Measurements from ENCODE around the gene HIVEP2.

HIVEP2 gene

DNA sequence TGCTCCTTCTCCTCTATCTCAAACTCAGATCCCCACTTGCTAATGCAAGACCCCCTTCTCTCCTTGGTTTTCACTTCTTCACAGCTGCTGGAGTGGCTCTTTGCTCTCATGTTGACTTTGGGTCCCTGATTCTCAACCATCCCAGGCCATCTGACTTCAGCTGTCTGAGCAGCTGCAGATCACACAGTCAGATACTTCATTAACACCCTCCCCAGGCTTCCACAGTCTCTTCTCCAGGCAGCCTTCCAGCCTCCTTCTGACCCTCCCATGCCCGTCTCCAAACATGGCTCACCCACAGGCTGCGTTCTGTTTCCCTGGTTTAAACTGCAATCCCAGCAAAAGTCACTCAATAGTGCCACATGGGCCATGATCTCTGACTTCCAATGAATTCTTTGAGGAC is 65.4 kb downstream of the HIVEP2 start:
- TF ChIP-seq, protein P1, sequence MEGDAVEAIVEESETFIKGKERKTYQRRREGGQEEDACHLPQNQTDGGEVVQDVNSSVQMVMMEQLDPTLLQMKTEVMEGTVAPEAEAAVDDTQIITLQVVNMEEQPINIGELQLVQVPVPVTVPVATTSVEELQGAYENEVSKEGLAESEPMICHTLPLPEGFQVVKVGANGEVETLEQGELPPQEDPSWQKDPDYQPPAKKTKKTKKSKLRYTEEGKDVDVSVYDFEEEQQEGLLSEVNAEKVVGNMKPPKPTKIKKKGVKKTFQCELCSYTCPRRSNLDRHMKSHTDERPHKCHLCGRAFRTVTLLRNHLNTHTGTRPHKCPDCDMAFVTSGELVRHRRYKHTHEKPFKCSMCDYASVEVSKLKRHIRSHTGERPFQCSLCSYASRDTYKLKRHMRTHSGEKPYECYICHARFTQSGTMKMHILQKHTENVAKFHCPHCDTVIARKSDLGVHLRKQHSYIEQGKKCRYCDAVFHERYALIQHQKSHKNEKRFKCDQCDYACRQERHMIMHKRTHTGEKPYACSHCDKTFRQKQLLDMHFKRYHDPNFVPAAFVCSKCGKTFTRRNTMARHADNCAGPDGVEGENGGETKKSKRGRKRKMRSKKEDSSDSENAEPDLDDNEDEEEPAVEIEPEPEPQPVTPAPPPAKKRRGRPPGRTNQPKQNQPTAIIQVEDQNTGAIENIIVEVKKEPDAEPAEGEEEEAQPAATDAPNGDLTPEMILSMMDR (conservative IDR thresholded peaks at IDR 0.05; ENCODE audit: low read depth, low read length), result no peak
- DNase-seq (ENCODE audit: low read depth), result no peak
- no peak overlapping the region for H3K4me3 ChIP-seq (ENCODE audit: low read length)

DNA sequence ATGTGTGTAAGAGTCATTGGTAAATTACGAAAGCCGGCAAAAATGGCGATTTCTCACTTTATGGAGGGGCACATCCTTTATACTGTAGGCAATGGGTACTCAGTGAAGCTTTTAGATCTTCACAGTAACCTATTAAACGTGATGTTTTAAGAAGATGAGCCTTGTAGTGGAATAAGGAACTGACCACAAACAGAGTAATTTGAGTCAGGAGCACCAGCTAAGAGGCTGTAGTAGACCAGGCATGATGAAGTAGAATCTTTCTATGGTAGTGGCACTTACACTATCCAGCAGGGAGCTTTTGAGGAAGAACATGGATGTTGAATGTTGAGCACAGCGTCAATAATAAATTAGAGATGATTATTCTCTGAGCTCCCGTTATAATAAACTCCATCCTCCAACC is 65.9 kb downstream of the HIVEP2 start:
- DNase-seq (ENCODE audit: low read depth), result no peak
- no peak overlapping the region for H3K4me3 ChIP-seq (ENCODE audit: low read length)
- TF ChIP-seq, protein P1 (conservative IDR thresholded peaks at IDR 0.05; ENCODE audit: low read depth, low read length), result no peak

DNA sequence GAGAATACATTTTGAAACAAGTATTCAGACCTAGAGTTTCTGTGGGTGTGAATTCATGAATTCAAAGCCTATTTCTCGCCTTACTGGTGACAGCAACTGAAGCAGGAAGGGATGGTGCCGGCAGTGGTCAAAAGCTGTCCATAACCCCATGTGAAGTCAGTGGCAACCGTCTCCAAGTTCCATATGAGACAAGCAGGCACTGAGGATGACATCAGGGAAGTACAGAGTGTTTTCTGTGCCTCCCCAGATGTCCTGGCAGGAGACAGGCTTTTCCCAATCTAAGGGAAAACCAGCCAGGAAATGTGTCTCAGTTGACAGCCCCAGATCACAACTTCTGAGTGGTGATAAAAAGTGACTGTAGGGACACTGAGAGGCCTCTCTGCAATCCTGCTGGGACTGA is 66.6 kb downstream of the HIVEP2 start:
- H3K4me3 ChIP-seq (ENCODE audit: low read length), result no peak overlapping the region
- TF ChIP-seq, protein P1 (conservative IDR thresholded peaks at IDR 0.05; ENCODE audit: low read depth, low read length), result no peak
- no peak for DNase-seq (ENCODE audit: low read depth)

DNA sequence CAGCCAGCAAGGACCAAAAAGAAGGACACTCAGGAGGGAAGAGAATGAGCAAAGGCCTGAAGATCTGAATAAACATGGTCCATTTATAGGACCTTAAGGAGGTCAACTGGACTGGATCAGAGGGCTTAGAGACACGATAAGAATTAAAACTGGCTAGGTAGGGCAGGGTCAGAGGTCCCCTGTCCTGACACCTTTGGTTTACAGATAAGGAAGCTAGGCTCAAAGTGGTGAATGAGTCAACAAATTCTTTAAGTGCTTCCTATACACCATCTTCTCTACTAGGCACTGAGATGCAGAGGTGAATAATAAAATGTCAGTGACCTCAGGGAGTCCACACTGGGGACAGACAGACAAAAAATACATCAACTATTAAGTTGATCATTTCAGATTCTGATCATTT is 70.3 kb downstream of the HIVEP2 start:
- H3K4me3 ChIP-seq (ENCODE audit: low read length), result no peak overlapping the region
- no peak for DNase-seq (ENCODE audit: low read depth)
- TF ChIP-seq, protein P1 (conservative IDR thresholded peaks at IDR 0.05; ENCODE audit: low read depth, low read length), result no peak

DNA sequence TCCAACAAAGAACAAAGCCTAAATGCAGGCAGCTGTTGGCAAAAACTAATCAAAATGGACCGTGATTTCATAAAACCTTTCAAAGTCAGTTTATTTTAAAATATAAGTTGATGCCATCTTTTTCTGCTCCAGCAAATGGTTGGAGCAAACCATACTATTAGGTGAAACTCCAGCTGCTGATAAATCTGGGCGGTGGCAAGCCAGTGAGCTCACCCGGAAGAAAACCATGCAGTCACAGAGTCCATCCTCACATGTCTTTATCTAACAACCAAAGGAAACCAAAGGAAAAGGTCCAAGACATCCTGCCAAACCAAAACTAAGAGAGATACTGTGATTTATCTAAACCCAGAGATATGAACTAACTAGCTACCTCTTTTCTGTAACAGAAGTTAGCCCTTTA is 72.6 kb downstream of the HIVEP2 start:
- TF ChIP-seq, protein P1 (conservative IDR thresholded peaks at IDR 0.05; ENCODE audit: low read depth, low read length), result no peak
- no peak overlapping the region for H3K4me3 ChIP-seq (ENCODE audit: low read length)
- no peak for DNase-seq (ENCODE audit: low read depth)

DNA sequence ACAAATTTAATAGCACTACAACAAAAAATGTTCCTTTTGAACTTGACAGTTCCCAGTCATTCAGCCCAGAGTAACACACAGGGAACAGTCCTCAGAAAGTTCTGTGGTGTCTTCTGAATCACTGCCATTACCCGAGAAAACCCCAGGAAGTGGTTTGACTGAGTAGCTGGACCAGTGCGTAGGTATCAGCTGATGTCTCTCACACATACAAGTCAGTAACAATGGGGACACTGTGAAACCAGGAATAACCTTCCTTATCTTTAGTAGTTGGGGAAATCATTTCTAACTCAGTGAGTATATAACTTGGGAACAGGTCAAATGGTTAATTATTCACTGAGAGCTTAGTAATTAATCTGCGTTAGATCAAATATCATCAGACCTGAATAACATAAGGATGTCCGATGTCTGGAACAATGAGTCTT is 73.1 kb downstream of the HIVEP2 start:
- DNase-seq (ENCODE audit: low read depth), result peak; percentile 90
- no peak overlapping the region for H3K4me3 ChIP-seq (ENCODE audit: low read length)
- TF ChIP-seq, protein P1 (conservative IDR thresholded peaks at IDR 0.05; ENCODE audit: low read depth, low read length), result no peak

DNA sequence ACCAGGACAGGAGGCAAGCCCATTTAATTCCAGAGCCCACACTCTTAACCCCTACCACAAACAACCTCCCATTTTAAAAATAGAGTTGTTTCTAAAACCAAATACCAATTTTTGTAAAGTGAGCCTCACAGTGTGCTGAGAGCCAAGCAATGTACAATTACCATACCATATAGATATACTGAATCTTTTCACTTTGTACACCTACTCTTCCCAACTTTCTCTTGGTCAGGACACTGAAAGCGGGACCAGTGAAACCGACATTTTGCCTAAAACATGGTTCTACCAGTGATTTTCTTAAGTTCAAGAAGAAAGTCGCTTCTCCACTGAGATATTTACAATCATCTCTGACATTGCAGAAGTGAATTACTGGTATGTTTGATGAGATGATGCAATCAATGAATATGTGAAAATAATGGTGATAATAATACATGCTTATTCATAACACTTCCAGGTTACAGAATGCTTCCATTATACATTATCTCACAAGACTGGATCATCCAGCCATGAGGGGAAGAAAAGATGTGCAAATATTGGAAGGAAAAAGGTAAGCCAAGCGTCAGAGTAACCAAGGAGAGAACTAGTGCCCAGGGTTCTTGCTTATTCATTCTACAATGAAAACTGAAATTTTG is 74.1 kb downstream of the HIVEP2 start:
- no peak for DNase-seq (ENCODE audit: low read depth)
- no peak overlapping the region for H3K4me3 ChIP-seq (ENCODE audit: low read length)
- TF ChIP-seq, protein P1 (conservative IDR thresholded peaks at IDR 0.05; ENCODE audit: low read depth, low read length), result no peak

Data from retinal pigment epithelial cell (primary cell).